ENCODE measurements around the gene CLDN24. TPM values are rescaled to one million over a fixed set of nuclear protein-coding genes. Genes with fewer than 3 reads are reported as not detected.

The CLDN24 gene
- total RNA-seq, 1 donor from 2014 or later = not detected

GRCh38 chr4:183288955-183289354 lies 33.3 kb downstream of the CLDN24 start:
- no peak for TF ChIP-seq CTCF (IDR thresholded peaks at IDR 0.05; ENCODE audit: unreplicated experiment)
- Mint-ChIP-seq H3K27ac (no peak overlapping the region), H3K4me1 (no peaks in the 10 kb centered on the region), H3K9me3 (no peaks in the 10 kb centered on the region), H3K36me3 (peaks cover 40% of the 10 kb centered on the region), H3K27me3 (ENCODE audit: low read depth) (no peaks in the 10 kb centered on the region), H3K4me3 (no peak overlapping the region)
- no peak for DNase-seq (ENCODE audit: low spot score in 2 of 2, unreplicated experiment in 2 of 2)

DNA sequence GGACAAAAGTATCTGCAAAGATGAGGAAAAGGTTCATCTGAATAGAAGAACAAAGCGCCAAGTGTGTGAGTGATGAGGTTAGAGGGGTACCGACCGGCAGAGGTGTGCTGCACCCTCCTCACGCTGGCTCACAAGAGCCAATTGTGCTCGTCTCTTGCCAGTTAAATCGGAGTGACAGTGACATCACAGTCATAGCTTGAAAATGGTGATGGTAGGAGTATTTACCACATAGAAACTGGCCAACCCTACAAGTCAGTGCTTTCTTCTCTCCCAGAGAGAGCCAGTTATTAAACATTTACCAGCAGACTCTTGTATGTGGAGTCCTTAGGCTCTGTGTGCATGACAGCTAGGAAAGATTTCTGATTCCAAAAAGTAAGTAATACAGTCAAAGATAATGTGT lies 34.5 kb downstream of the CLDN24 start:
- no peaks in the 10 kb centered on the region for H3K27me3 Mint-ChIP-seq (ENCODE audit: low read depth)
- TF ChIP-seq CTCF (IDR thresholded peaks at IDR 0.05; ENCODE audit: unreplicated experiment) = no peak
- no peak for DNase-seq (ENCODE audit: low spot score in 2 of 2, unreplicated experiment in 2 of 2)
- no peak overlapping the region for H3K27ac Mint-ChIP-seq
- no peak overlapping the region for H3K4me3 Mint-ChIP-seq
- no peaks in the 10 kb centered on the region for H3K4me1 Mint-ChIP-seq
- H3K36me3 Mint-ChIP-seq = peaks cover 39% of the 10 kb centered on the region
- H3K9me3 Mint-ChIP-seq = no peaks in the 10 kb centered on the region

DNA sequence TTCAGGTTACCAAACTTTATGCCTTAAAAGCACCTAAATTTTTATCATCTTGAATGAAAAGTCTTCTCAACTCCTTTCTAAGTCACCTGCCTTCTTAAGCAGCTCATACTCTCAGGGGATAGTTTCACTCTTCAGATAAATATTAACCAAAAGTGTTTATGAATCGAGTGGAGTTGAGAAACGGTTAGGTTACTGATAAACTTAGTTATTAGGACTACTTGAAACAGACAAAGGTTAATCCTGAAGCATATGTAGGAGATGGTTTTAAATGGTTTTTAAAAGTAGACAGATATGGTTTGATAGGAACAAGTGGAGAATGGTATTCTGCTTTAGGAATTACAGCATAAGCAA lies 34.9 kb downstream of the CLDN24 start:
- Mint-ChIP-seq H3K4me3 (no peak overlapping the region), H3K36me3 (peaks cover 36% of the 10 kb centered on the region), H3K27me3 (ENCODE audit: low read depth) (no peaks in the 10 kb centered on the region), H3K27ac (no peak overlapping the region), H3K9me3 (no peaks in the 10 kb centered on the region), H3K4me1 (no peaks in the 10 kb centered on the region)
- no peak for TF ChIP-seq CTCF (IDR thresholded peaks at IDR 0.05; ENCODE audit: unreplicated experiment)
- DNase-seq (ENCODE audit: low spot score in 2 of 2, unreplicated experiment in 2 of 2) = no peak

GRCh38 chr4:183286590-183287308 lies 35.5 kb downstream of the CLDN24 start:
- no peak for DNase-seq (ENCODE audit: low spot score in 2 of 2, unreplicated experiment in 2 of 2)
- H3K4me1 Mint-ChIP-seq = no peaks in the 10 kb centered on the region
- peaks cover 36% of the 10 kb centered on the region for H3K36me3 Mint-ChIP-seq
- no peaks in the 10 kb centered on the region for H3K9me3 Mint-ChIP-seq
- TF ChIP-seq CTCF (IDR thresholded peaks at IDR 0.05; ENCODE audit: unreplicated experiment) = no peak
- H3K27me3 Mint-ChIP-seq (ENCODE audit: low read depth) = no peaks in the 10 kb centered on the region
- no peak overlapping the region for H3K27ac Mint-ChIP-seq
- H3K4me3 Mint-ChIP-seq = no peak overlapping the region

DNA sequence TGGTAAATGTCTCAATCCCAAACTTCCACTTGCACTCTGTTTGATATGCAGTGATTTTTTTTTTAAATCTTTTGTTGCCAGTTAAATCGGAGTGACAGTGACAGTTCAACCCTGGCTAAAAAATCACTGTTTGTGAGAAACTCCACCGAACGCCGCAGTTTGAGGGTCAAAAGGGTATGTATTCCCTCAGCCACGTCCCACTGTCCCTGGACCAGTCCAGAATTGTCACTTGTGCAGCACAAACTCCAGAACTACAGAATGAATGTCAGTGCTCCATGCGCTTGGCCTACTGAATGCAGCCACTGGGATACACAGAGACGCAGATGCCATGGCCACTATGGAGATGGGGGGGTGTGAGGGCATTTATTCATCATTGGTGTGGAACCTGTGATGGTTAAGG lies 36.3 kb downstream of the CLDN24 start:
- no peak for DNase-seq (ENCODE audit: low spot score in 2 of 2, unreplicated experiment in 2 of 2)
- TF ChIP-seq CTCF (IDR thresholded peaks at IDR 0.05; ENCODE audit: unreplicated experiment) = no peak
- Mint-ChIP-seq H3K4me3 (no peak overlapping the region), H3K4me1 (no peaks in the 10 kb centered on the region), H3K36me3 (peaks cover 32% of the 10 kb centered on the region), H3K27me3 (ENCODE audit: low read depth) (no peaks in the 10 kb centered on the region), H3K27ac (no peak overlapping the region), H3K9me3 (no peaks in the 10 kb centered on the region)

GRCh38 chr4:183284965-183285364 lies 37.3 kb downstream of the CLDN24 start:
- Mint-ChIP-seq H3K36me3 (peaks cover 36% of the 10 kb centered on the region), H3K4me1 (no peaks in the 10 kb centered on the region), H3K4me3 (no peak overlapping the region), H3K27ac (no peak overlapping the region), H3K9me3 (no peaks in the 10 kb centered on the region), H3K27me3 (ENCODE audit: low read depth) (no peaks in the 10 kb centered on the region)
- no peak for DNase-seq (ENCODE audit: low spot score in 2 of 2, unreplicated experiment in 2 of 2)
- TF ChIP-seq CTCF (IDR thresholded peaks at IDR 0.05; ENCODE audit: unreplicated experiment) = no peak

Data from mesothelial cell of epicardium (in vitro differentiated cells).